Activated gamma-delta T cell treated with anti-CD3 and anti-CD28 coated beads, Interleukin-2, amount 50 U/mL, for 16 hours (primary cell): ENCODE measurements around the gene OPCML.

Experiments used
- DNase-seq: peaks from one replicate; pipeline ENCODE4 v3.0.0-alpha.2; 2020; ENCODE audit warnings: low read depth

Gene OPCML

GRCh38 chr11:133531971-133532651, at the start of gene OPCML:
TSS of gene OPCML (minus strand) at chr11:133532501.
- no peak for DNase-seq

GRCh38 chr11:133581091-133581490, 48.8 kb upstream of the OPCML start:
- no peak for DNase-seq

GRCh38 chr11:133579165-133580031, 47.1 kb upstream of the OPCML start:
- no peak for DNase-seq

- no peak for DNase-seq
Measured at GRCh38 chr11:133577403-133577802, 45.1 kb upstream of the OPCML start.

GRCh38 chr11:133576351-133576750, 44.0 kb upstream of the OPCML start:
- no peak for DNase-seq

GRCh38 chr11:133573081-133573480, 40.8 kb upstream of the OPCML start:
- no peak for DNase-seq

GRCh38 chr11:133570376-133570775, 38.1 kb upstream of the OPCML start:
- no peak for DNase-seq

- DNase-seq, result no peak
Measured at GRCh38 chr11:133563505-133564025, 31.3 kb upstream of the OPCML start.

- no peak for DNase-seq
Measured at GRCh38 chr11:133560472-133560855, 28.2 kb upstream of the OPCML start.

- DNase-seq, result no peak
Measured at GRCh38 chr11:133559833-133560471, 27.7 kb upstream of the OPCML start.

- DNase-seq, result no peak
Measured at GRCh38 chr11:133559382-133559781, 27.1 kb upstream of the OPCML start.

GRCh38 chr11:133555034-133555433, 22.7 kb upstream of the OPCML start:
- DNase-seq, result no peak

- no peak for DNase-seq
Measured at GRCh38 chr11:133553885-133554740, 21.8 kb upstream of the OPCML start.

GRCh38 chr11:133552938-133553337, 20.6 kb upstream of the OPCML start:
- no peak for DNase-seq

- DNase-seq, result no peak
Measured at GRCh38 chr11:133551064-133551463, 18.8 kb upstream of the OPCML start.

GRCh38 chr11:133549826-133550225, 17.5 kb upstream of the OPCML start:
- no peak for DNase-seq

GRCh38 chr11:133548641-133549040, 16.3 kb upstream of the OPCML start:
- DNase-seq, result no peak

GRCh38 chr11:133547808-133548494, 15.7 kb upstream of the OPCML start:
- no peak for DNase-seq

GRCh38 chr11:133545199-133545803, 13.0 kb upstream of the OPCML start:
- DNase-seq, result no peak

- no peak for DNase-seq
Measured at GRCh38 chr11:133541720-133542095, 9.4 kb upstream of the OPCML start.
